Measurements from ENCODE around the gene KCTD14. TPM values are rescaled to one million over a fixed set of nuclear protein-coding genes. Genes with fewer than 3 reads are reported as not detected.

KCTD14 gene
- total RNA-seq, 1 experiment from 2014 or later: 12.5 TPM

- TF ChIP-seq CTCF (conservative IDR thresholded peaks at IDR 0.05): no peak
- no peak for DNase-seq
- H2BK5ac ChIP-seq (ENCODE audit: insufficient read length, low read length): no peak within 1 kb of the TSS
- no peaks in the 10 kb centered on the region for H3K23me2 ChIP-seq (ENCODE audit: insufficient read length, low read depth, low read length, poor library complexity, severe bottlenecking)
- H3K9me3 Mint-ChIP-seq: no peaks in the 10 kb centered on the region
- no peaks in the 10 kb centered on the region for H3K27me3 ChIP-seq (ENCODE audit: insufficient read depth, low read length)
- H3K79me2 ChIP-seq (ENCODE audit: insufficient read depth, low read length): no peaks in the 10 kb centered on the region
- peaks cover 8 to 15% (median 11%) of the 10 kb centered on the region in 3 experiments; a peak in 6 of 7 replicates for H3K36me3 Mint-ChIP-seq (ENCODE audit: insufficient read depth in 1 of 3, low read depth in 3 of 3)
- H3K4me1 Mint-ChIP-seq: no peaks in the 10 kb centered on the region
- H3K9ac ChIP-seq (ENCODE audit: extremely low read depth, insufficient read length, low read length): no peak within 1 kb of the TSS
- no peak within 1 kb of the TSS for H4K91ac ChIP-seq (ENCODE audit: insufficient read length, low read depth, low read length)
- no peak within 1 kb of the TSS; the same call in 1 of the 2 replicates for H3K14ac ChIP-seq (ENCODE audit: insufficient read depth, low read length)
- H2AFZ ChIP-seq (ENCODE audit: low read length): no peak within 1 kb of the TSS
- H2BK15ac ChIP-seq (ENCODE audit: low read depth, low read length): no peak within 1 kb of the TSS
- H3K9me3 ChIP-seq (ENCODE audit: control insufficient read depth, low read depth, low read length): no peaks in the 10 kb centered on the region
- H3K4me1 ChIP-seq (ENCODE audit: insufficient read depth, low read length): no peaks in the 10 kb centered on the region
- no peaks in the 10 kb centered on the region for H3K27me3 Mint-ChIP-seq (ENCODE audit: low read depth)
- peak within 1 kb of the TSS in 1 of 3 experiments; percentile 76; a peak in 1 of 7 replicates for H3K27ac Mint-ChIP-seq
- H3K4me3 Mint-ChIP-seq: no peak within 1 kb of the TSS; a peak in 1 of 5 replicates
- H2BK20ac ChIP-seq (ENCODE audit: low read depth, low read length, poor library complexity, severe bottlenecking): no peak within 1 kb of the TSS
- no CpG with 5 or more reads among the region's 14 CpGs for WGBS (ENCODE audit: extremely low coverage, insufficient read length, low lambda C conversion rate)
- no peak within 1 kb of the TSS for H3K4me2 ChIP-seq (ENCODE audit: insufficient read depth, insufficient read length, low read length)
- no peak within 1 kb of the TSS for H3K4ac ChIP-seq (ENCODE audit: low read depth, low read length)
- no peaks in the 10 kb centered on the region for H4K20me1 ChIP-seq (ENCODE audit: control insufficient read depth, insufficient read depth, insufficient read length)
- no peak within 1 kb of the TSS for H2BK12ac ChIP-seq (ENCODE audit: insufficient read length, low read depth, low read length)
- H3K79me1 ChIP-seq (ENCODE audit: insufficient read depth, low read depth, low read length, poor library complexity, severe bottlenecking): no peaks in the 10 kb centered on the region
- H4K8ac ChIP-seq (replicated peaks; ENCODE audit: insufficient read length, low read depth, low read length): no peak within 1 kb of the TSS
- H3K18ac ChIP-seq (ENCODE audit: insufficient read length, low read depth, low read length): no peak within 1 kb of the TSS
- no peak within 1 kb of the TSS for H3K56ac ChIP-seq (ENCODE audit: insufficient read length, low read depth, low read length)
- H3K27ac ChIP-seq (ENCODE audit: insufficient read length, low read depth, low read length): no peak within 1 kb of the TSS
- H3K23ac ChIP-seq (ENCODE audit: insufficient read length, low read depth, low read length): no peak within 1 kb of the TSS
- H3T11ph ChIP-seq (ENCODE audit: low read length): no peak within 1 kb of the TSS
- no peak within 1 kb of the TSS for H2AK5ac ChIP-seq (ENCODE audit: insufficient read length, low read length)
- no peak within 1 kb of the TSS for H4K5ac ChIP-seq (ENCODE audit: insufficient read length, low read depth, low read length)
- H2BK120ac ChIP-seq (ENCODE audit: low read depth, low read length, poor library complexity, severe bottlenecking): no peak within 1 kb of the TSS
Measured at GRCh38 chr11:78063440-78064181, 40.5 kb upstream of the KCTD14 start, which contains the start of gene THRSP. TSS of gene THRSP (plus strand) at chr11:78063861. CDS start at chr11:78063882, 21 bp downstream.
